Erythroblast (primary cell): Measurements from ENCODE around the gene LRRIQ3.

Experiments
- GATA1 ChIP-seq: IDR thresholded peaks from 2 replicates; pipeline ENCODE4 v1.6.1; 2011; ENCODE audit warnings: low read depth, mild to moderate bottlenecking, control low read depth, low read length, moderate library complexity
- POLR2A ChIP-seq: IDR thresholded peaks from 2 replicates; pipeline ENCODE4 v1.6.1; 2011; ENCODE audit warnings: mild to moderate bottlenecking, low read length

DNA sequence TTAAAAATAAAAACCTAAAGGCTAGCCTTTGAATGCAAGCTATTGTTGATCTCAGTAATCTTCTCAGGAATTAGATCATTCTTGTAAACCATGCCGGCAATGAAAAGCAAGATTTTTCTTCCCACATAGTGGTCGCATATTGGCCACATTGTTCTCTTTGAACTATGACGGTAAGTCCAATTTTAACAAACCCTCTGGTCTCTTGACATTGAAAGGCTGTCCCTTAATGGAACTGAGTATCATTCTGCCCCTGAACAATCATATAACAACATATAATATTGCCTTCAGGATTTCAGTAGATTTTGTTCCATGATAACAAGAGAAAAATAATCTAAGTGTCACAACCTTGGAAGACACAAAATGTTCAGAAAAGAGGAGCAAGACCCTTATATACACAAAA, 38.5 kb upstream of the LRRIQ3 start:
- no peak for TF ChIP-seq POLR2A
- no peak for TF ChIP-seq GATA1
